ENCODE results near the gene CELF4.

- no peak for TF ChIP-seq CTCF (IDR thresholded peaks at IDR 0.05)
- TF ChIP-seq POLR2A (IDR thresholded peaks at IDR 0.05): no peak
Measured at GRCh38 chr18:37483984-37484819, 81.4 kb downstream of the CELF4 start.

All from body of pancreas (tissue), 4 donors.